Trophoblast cell (in vitro differentiated cells and primary cell): ENCODE results near the gene GRK4.
A peak's percentile ranks its signal among the peaks of the same experiment; 100 is the strongest.

ENCODE experiments used
- DNase-seq, 2 donors: peaks; one replicate each; pipeline ENCODE4 v3.0.0-alpha.2; 2016
- H2AFZ ChIP-seq: 2 replicates; pipeline ENCODE4 v1.6.1; 2013; ENCODE audit warnings: low read length, moderate library complexity, mild to moderate bottlenecking; ENCODE audit not compliant: insufficient read depth, poor library complexity
- H2AK5ac ChIP-seq: 2 replicates; pipeline ENCODE4 v1.6.1; 2013; ENCODE audit warnings: mild to moderate bottlenecking, low read length
- H2BK120ac ChIP-seq: 2 replicates; pipeline ENCODE4 v1.6.1; 2013; ENCODE audit warnings: low read length, mild to moderate bottlenecking, moderate library complexity; ENCODE audit not compliant: insufficient read depth, poor library complexity
- H2BK12ac ChIP-seq: 2 replicates; pipeline ENCODE4 v1.6.1; 2013; ENCODE audit warnings: mild to moderate bottlenecking, low read length, moderate library complexity
- H2BK5ac ChIP-seq: 2 replicates; pipeline ENCODE4 v1.6.1; 2013; ENCODE audit warnings: low read length, low read depth, moderate library complexity, mild to moderate bottlenecking; ENCODE audit not compliant: poor library complexity
- H3K14ac ChIP-seq: 2 replicates; pipeline ENCODE4 v1.6.1; 2013; ENCODE audit warnings: mild to moderate bottlenecking, low read length
- H3K18ac ChIP-seq: 2 replicates; pipeline ENCODE4 v1.6.1; 2013; ENCODE audit warnings: mild to moderate bottlenecking, low read length
- H3K23ac ChIP-seq: 2 replicates; pipeline ENCODE4 v1.6.1; 2013; ENCODE audit warnings: low read length
- H3K27ac ChIP-seq: 2 replicates; pipeline ENCODE4 v1.5.1; 2013; ENCODE audit warnings: low read depth, mild to moderate bottlenecking, inconsistent platforms, low read length, moderate library complexity
- H3K27me3 ChIP-seq: 2 replicates; pipeline ENCODE4 v1.6.1; 2013; ENCODE audit warnings: inconsistent platforms, mild to moderate bottlenecking, low read length, moderate library complexity; ENCODE audit not compliant: insufficient read depth
- H3K36me3 ChIP-seq, 2 experiments: 1 replicate in 1 of 2; 2 replicates in 1 of 2; pipeline ENCODE4 v1.6.1; 2013; ENCODE audit warnings: low read length in 2 of 2, mild to moderate bottlenecking in 2 of 2, moderate library complexity in 1 of 2; ENCODE audit not compliant: insufficient read depth in 2 of 2, control insufficient read depth in 1 of 2
- H3K4ac ChIP-seq: 2 replicates; pipeline ENCODE4 v1.6.1; 2013; ENCODE audit warnings: low read depth, mild to moderate bottlenecking, low read length, moderate library complexity
- H3K4me1 ChIP-seq, 2 experiments: 1 replicate in 1 of 2; 2 replicates in 1 of 2; pipeline ENCODE4 v1.6.1; 2013; ENCODE audit warnings: low read length in 2 of 2, mild to moderate bottlenecking in 2 of 2, moderate library complexity in 1 of 2; ENCODE audit not compliant: insufficient read depth in 2 of 2, control insufficient read depth in 1 of 2
- H3K4me2 ChIP-seq: 2 replicates; pipeline ENCODE4 v1.6.1; 2013; ENCODE audit warnings: inconsistent platforms, mild to moderate bottlenecking, low read length, moderate library complexity
- H3K4me3 ChIP-seq: 2 replicates; pipeline ENCODE4 v1.5.1; 2013; ENCODE audit warnings: mild to moderate bottlenecking, low read depth, low read length, inconsistent platforms
- H3K79me1 ChIP-seq: one replicate; pipeline ENCODE4 v1.6.1; 2013; ENCODE audit warnings: low read length
- H3K79me2 ChIP-seq: 2 replicates; pipeline ENCODE4 v1.6.1; 2013; ENCODE audit warnings: low read length, mild to moderate bottlenecking; ENCODE audit not compliant: control insufficient read depth, insufficient read depth, poor library complexity
- H3K9ac ChIP-seq: 2 replicates; pipeline ENCODE4 v1.6.1; 2013; ENCODE audit warnings: mild to moderate bottlenecking, low read length
- H3K9me3 ChIP-seq: 2 replicates; pipeline ENCODE4 v1.6.1; 2013; ENCODE audit warnings: low read depth, mild to moderate bottlenecking, control low read depth, inconsistent platforms, low read length; ENCODE audit not compliant: insufficient read depth
- H4K12ac ChIP-seq: 2 replicates; pipeline ENCODE4 v1.6.1; 2013; ENCODE audit warnings: low read depth, mild to moderate bottlenecking, low read length, moderate library complexity
- H4K8ac ChIP-seq: 2 replicates; pipeline ENCODE4 v1.6.1; 2013; ENCODE audit warnings: low read depth, mild to moderate bottlenecking, low read length, moderate library complexity
- H4K91ac ChIP-seq: one replicate; pipeline ENCODE4 v1.6.1; 2013; ENCODE audit warnings: low read depth, mild to moderate bottlenecking, low read length, moderate library complexity
- WGBS: extraction: QIAGEN DNeasy Blood & Tissue Kit; methylation state at CpG from one replicate; pipeline ENCODE4 v1.1.7; 2013; ENCODE audit warnings: missing lambda C conversion rate; ENCODE audit not compliant: insufficient read length, insufficient coverage; ENCODE audit errors: extremely low coverage; 5-methylcytosine and 5-hydroxymethylcytosine counted together

The GRK4 gene

DNA sequence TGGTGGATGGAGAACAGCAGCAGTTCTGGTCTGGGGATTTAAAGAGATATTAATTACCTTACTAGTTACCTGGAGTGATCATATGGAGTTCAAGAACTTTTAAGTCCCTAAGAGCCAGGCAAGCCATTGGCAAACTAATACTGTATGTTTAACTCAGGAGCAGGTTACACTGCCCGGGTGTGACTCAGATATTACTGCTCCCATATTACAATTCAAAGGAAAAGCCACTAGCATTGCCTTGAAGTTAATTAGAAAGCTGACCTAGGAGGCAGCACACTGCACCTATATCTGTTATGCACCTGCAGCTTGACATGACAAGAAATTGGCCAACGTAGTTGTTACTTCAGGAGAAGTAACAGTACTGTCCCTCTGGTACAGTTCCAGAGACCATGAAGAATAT, 47.2 kb downstream of the GRK4 start:
- Histone ChIP-seq H3K36me3 (peaks cover 0 to 2% of the 10 kb centered on the region in 2 experiments), H4K91ac (no peak overlapping the region), H3K4me3 (no peak overlapping the region), H2BK120ac (no peak overlapping the region), H3K4me2 (no peak overlapping the region), H2AK5ac (no peak overlapping the region), H4K8ac (no peak overlapping the region), H3K27me3 (no peaks in the 10 kb centered on the region), H3K9ac (no peak overlapping the region), H3K14ac (no peak overlapping the region), H2AFZ (no peak overlapping the region), H3K79me2 (no peaks in the 10 kb centered on the region), H3K4ac (no peak overlapping the region), H3K18ac (no peak overlapping the region), H3K9me3 (no peaks in the 10 kb centered on the region), H3K79me1 (no peaks in the 10 kb centered on the region), H2BK12ac (no peak overlapping the region), H2BK5ac (no peak overlapping the region), H3K4me1 (no peaks in the 10 kb centered on the region), H4K12ac (no peak overlapping the region), H3K27ac (no peak overlapping the region), H3K23ac (no peak overlapping the region)
- peak; percentile 66 to 84 for DNase-seq
- WGBS: no CpG with 5 or more reads among the region's 2 CpGs

DNA sequence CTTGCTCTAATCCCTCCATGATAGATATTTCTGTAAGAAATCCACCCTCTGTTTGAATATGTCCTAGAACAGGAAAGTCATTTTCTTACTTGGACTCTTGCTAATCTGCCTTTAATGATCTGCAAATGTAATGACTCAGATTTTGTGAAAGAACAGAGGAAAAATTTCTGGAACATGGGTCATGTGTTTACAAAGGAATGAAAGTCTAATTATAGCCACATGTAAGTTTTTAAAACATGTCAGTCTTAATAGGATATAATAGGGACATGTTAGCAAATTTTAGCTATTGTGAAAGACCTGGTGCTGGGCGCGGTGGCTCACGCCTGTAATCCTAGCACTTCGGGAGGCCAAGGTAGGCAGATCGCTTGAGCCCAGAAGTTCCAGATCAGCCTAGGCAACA, 47.6 kb downstream of the GRK4 start:
- H3K4me3 ChIP-seq: no peak overlapping the region
- H4K8ac ChIP-seq: no peak overlapping the region
- H3K4me1 ChIP-seq: no peaks in the 10 kb centered on the region
- H3K9ac ChIP-seq: no peak overlapping the region
- no peak overlapping the region for H2BK12ac ChIP-seq
- H3K27me3 ChIP-seq: no peaks in the 10 kb centered on the region
- no peak overlapping the region for H3K27ac ChIP-seq
- no peak overlapping the region for H2AK5ac ChIP-seq
- no peak overlapping the region for H3K14ac ChIP-seq
- no CpG with 5 or more reads among the region's 5 CpGs for WGBS
- no peaks in the 10 kb centered on the region for H3K79me2 ChIP-seq
- peaks cover 0 to 2% of the 10 kb centered on the region in 2 experiments for H3K36me3 ChIP-seq
- H4K12ac ChIP-seq: no peak overlapping the region
- no peak overlapping the region for H3K4ac ChIP-seq
- no peaks in the 10 kb centered on the region for H3K9me3 ChIP-seq
- no peak overlapping the region for H2AFZ ChIP-seq
- H2BK120ac ChIP-seq: no peak overlapping the region
- H4K91ac ChIP-seq: no peak overlapping the region
- H3K23ac ChIP-seq: no peak overlapping the region
- H3K79me1 ChIP-seq: no peaks in the 10 kb centered on the region
- H3K4me2 ChIP-seq: no peak overlapping the region
- H3K18ac ChIP-seq: no peak overlapping the region
- H2BK5ac ChIP-seq: no peak overlapping the region
- peak; percentile 78 to 93 for DNase-seq

DNA sequence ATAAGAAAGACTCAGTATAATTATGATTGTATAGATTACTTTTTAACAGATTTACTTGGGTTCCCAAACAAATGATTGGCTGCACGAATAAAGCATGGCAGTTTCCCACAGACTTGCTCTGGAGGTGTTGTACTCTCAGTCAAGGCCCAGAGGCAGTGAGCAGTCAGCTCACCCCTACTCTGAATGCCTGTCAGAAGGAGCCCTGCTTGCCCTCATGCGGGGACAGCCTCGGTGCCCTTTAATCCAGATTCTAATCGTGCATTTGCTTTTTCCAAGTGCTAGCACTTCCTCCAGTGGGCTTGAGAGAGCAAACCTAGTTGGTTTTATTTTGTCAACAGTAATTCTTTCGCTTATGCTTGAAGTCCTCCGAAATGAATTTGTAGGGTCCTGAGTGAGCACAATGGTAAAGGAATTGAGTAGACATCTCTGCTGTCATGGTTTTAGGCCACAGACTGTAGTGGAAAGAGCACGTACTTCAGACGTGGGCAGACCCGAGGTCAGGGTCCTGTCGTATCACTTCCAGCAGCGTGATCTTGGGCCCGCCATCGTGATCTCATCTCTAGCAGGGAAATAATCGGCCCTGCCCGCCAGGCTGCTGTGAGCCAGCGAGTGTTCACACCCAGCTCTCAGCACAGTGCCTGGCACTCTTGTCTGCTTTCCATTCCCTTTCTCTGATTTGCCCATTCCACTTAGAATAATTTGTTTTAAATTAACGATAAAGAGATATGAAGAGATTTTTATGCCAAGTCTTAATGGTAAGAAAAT, 48.3 kb downstream of the GRK4 start:
- H3K18ac ChIP-seq: no peak overlapping the region
- peaks cover 0 to 2% of the 10 kb centered on the region in 2 experiments for H3K36me3 ChIP-seq

DNA sequence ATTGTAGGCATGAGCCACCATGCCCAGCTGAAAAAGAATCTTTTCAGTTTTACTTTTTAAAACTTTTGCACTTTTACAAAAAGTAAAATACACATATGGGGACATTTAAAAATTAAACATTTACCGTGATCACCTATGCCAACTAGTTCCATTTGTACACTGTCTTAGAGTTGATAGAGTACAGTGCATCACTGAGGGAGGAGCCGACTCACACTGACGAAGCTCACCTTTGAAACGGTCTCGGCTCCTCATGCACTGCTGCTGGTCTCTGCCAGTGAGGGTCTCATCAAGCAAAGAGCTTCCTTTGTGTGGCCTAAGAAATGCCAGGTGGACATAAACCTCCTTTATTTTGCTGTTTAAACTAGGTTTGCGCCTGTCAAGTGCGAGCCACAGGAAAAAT, 50.0 kb downstream of the GRK4 start:
- Histone ChIP-seq H3K79me2 (no peaks in the 10 kb centered on the region), H3K4me1 (no peaks in the 10 kb centered on the region), H3K27ac (no peak overlapping the region), H3K4ac (no peak overlapping the region), H3K9ac (no peak overlapping the region), H2AFZ (no peak overlapping the region), H3K27me3 (no peaks in the 10 kb centered on the region), H2BK120ac (no peak overlapping the region), H3K14ac (no peak overlapping the region), H2AK5ac (no peak overlapping the region), H4K91ac (no peak overlapping the region), H2BK12ac (no peak overlapping the region), H3K36me3 (peaks cover 0 to 2% of the 10 kb centered on the region in 2 experiments), H3K18ac (no peak overlapping the region), H2BK5ac (no peak overlapping the region), H4K12ac (no peak overlapping the region), H3K4me3 (no peak overlapping the region), H4K8ac (no peak overlapping the region), H3K79me1 (no peaks in the 10 kb centered on the region), H3K4me2 (no peak overlapping the region), H3K9me3 (peaks cover 1% of the 10 kb centered on the region), H3K23ac (no peak overlapping the region)
- DNase-seq: no peak
- no CpG with 5 or more reads among the region's 7 CpGs for WGBS

More for the DNA sequence above, 48.3 kb downstream of the GRK4 start:
- H3K79me1 ChIP-seq: no peaks in the 10 kb centered on the region
- no peak overlapping the region for H3K4me3 ChIP-seq
- no peak overlapping the region for H3K14ac ChIP-seq
- DNase-seq: peak; percentile 90 to 94
- no peak overlapping the region for H4K91ac ChIP-seq
- no peak overlapping the region for H3K4ac ChIP-seq
- no peak overlapping the region for H3K4me2 ChIP-seq
- no peaks in the 10 kb centered on the region for H3K4me1 ChIP-seq
- H3K27ac ChIP-seq: no peak overlapping the region
- no peak overlapping the region for H2BK5ac ChIP-seq
- H3K9me3 ChIP-seq: no peaks in the 10 kb centered on the region
- H2BK120ac ChIP-seq: no peak overlapping the region
- WGBS: no CpG with 5 or more reads among the region's 17 CpGs
- no peak overlapping the region for H2AK5ac ChIP-seq
- no peak overlapping the region for H2AFZ ChIP-seq
- no peak overlapping the region for H3K9ac ChIP-seq
- no peaks in the 10 kb centered on the region for H3K27me3 ChIP-seq
- H2BK12ac ChIP-seq: no peak overlapping the region
- H3K23ac ChIP-seq: no peak overlapping the region
- H3K79me2 ChIP-seq: no peaks in the 10 kb centered on the region
- no peak overlapping the region for H4K8ac ChIP-seq
- H4K12ac ChIP-seq: no peak overlapping the region
